Panc1 (cell line): ENCODE data around the gene DIDO1. TPM values are rescaled to one million over a fixed set of nuclear protein-coding genes. Genes with fewer than 3 reads are reported as not detected.
A peak's percentile ranks its signal among the peaks of the same experiment; 100 is the strongest.

Experiments used
- ATAC-seq: fragments of 200-7000 bp; cut with Tn5 transposase; 2 replicates; pipeline ENCODE4 v1.9.1; 2020; ENCODE audit warnings: mild to moderate bottlenecking, moderate library complexity
- BruUV-seq: library from RNA; stranded (reverse); fragments of 400-500 nt; replicated peaks from 2 replicates; lab custom pipeline; 2021; lab: Mats Ljungman, UMichigan
- CTCF ChIA-PET: fragments of 300-600 bp; sonication (Branson Sonifier 250); formaldehyde crosslinking; loops from one replicate; lab custom pipeline; 2022; ENCODE audit warnings: antibody characterized with exemption; lab: Charles Lee
- POLR2A ChIA-PET: fragments of 300-600 bp; sonication (Branson Sonifier 250); formaldehyde crosslinking; loops from one replicate; lab custom pipeline; 2022; ENCODE audit warnings: antibody characterized with exemption; lab: Charles Lee
- DNase-seq: peaks from one replicate; pipeline ENCODE4 v3.0.0-alpha.2; 2010; ENCODE audit warnings: low read depth, low spot score
- H3K27ac ChIP-seq: 2 replicates; pipeline ENCODE4 v1.5.1; 2011; ENCODE audit warnings: mild to moderate bottlenecking, low read length, inconsistent platforms
- H3K27me3 ChIP-seq: fragments of 200-500 bp; sonication (Bioruptor generic); 2 replicates; pipeline ENCODE4 v1.6.0; 2014; ENCODE audit warnings: low read length, inconsistent platforms; ENCODE audit not compliant: control insufficient read depth, insufficient read depth
- H3K36me3 ChIP-seq: fragments of 200-500 bp; sonication (Bioruptor generic); 2 replicates; pipeline ENCODE4 v1.5.1; 2014; ENCODE audit warnings: inconsistent platforms, mild to moderate bottlenecking, low read length, moderate library complexity; ENCODE audit not compliant: control insufficient read depth, insufficient read depth
- H3K4me1 ChIP-seq: 2 replicates; pipeline ENCODE4 v1.5.1; 2011; ENCODE audit warnings: inconsistent platforms, mild to moderate bottlenecking, low read length, moderate library complexity; ENCODE audit not compliant: control insufficient read depth, insufficient read depth
- H3K4me3 ChIP-seq, 2 experiments: 2 replicates each; pipeline ENCODE4 v1.5.1; 2011 to 2012; ENCODE audit warnings: low read depth in 2 of 2, low read length in 2 of 2, mild to moderate bottlenecking in 2 of 2, inconsistent platforms in 1 of 2, moderate library complexity in 1 of 2
- H3K9me3 ChIP-seq: fragments of 200-500 bp; sonication (Bioruptor generic); 2 replicates; pipeline ENCODE4 v1.5.1; 2014; ENCODE audit warnings: low read depth, mild to moderate bottlenecking, inconsistent platforms, low read length, moderate library complexity; ENCODE audit not compliant: control insufficient read depth, insufficient read depth
- POLR2AphosphoS5 ChIP-seq: IDR thresholded peaks from 2 replicates; pipeline ENCODE4 v1.6.1; 2012; ENCODE audit warnings: mild to moderate bottlenecking, low read depth, low read length, moderate library complexity
- SIN3A ChIP-seq: IDR thresholded peaks from 2 replicates; pipeline ENCODE4 v1.6.1; 2012; ENCODE audit warnings: low read depth, mild to moderate bottlenecking, low read length, moderate library complexity, borderline replicate concordance; ENCODE audit not compliant: insufficient read depth
- TCF7L2 ChIP-seq: IDR thresholded peaks from 2 replicates; pipeline ENCODE4 v1.6.1; 2011; ENCODE audit warnings: mild to moderate bottlenecking, low read depth, low read length, inconsistent platforms
- in situ Hi-C: cut with HindIII; loops from 2 replicates; pipeline ENCODE4 v1.10.0; 2016; ENCODE audit warnings: low sequenced_read_pairs, low pct_unique_long_range_greater_than_20kb
- intact Hi-C: fragments of 100-400 bp; cut with micrococcal nuclease; formaldehyde crosslinking; loops from one replicate; pipeline ENCODE4 v1.10.0; 2022; ENCODE audit not compliant: unreplicated experiment
- total RNA-seq: library from RNA; stranded (reverse); gene quantifications from one replicate; pipeline ENCODE4 v1.2.1, GENCODE V29; 2021; ENCODE audit not compliant: unreplicated experiment
- TF ChIP-seq, protein P1 (sequence below), 2 experiments: IDR thresholded peaks; 2 replicates each; pipeline ENCODE4 v1.6.1; 2011 to 2012; ENCODE audit warnings: low read depth in 2 of 2, control low read depth in 1 of 2, low read length in 1 of 2, mild to moderate bottlenecking in 1 of 2, moderate library complexity in 1 of 2; ENCODE audit not compliant: insufficient read depth in 1 of 2
- TF ChIP-seq, protein P2 (sequence below): fragments of 450-650 bp; IDR thresholded peaks from 2 replicates; pipeline ENCODE4 v1.5.1; 2017; ENCODE audit warnings: mild to moderate bottlenecking

Gene DIDO1
- total RNA-seq, 1 experiment from 2014 or later: 57.3 TPM

DNA sequence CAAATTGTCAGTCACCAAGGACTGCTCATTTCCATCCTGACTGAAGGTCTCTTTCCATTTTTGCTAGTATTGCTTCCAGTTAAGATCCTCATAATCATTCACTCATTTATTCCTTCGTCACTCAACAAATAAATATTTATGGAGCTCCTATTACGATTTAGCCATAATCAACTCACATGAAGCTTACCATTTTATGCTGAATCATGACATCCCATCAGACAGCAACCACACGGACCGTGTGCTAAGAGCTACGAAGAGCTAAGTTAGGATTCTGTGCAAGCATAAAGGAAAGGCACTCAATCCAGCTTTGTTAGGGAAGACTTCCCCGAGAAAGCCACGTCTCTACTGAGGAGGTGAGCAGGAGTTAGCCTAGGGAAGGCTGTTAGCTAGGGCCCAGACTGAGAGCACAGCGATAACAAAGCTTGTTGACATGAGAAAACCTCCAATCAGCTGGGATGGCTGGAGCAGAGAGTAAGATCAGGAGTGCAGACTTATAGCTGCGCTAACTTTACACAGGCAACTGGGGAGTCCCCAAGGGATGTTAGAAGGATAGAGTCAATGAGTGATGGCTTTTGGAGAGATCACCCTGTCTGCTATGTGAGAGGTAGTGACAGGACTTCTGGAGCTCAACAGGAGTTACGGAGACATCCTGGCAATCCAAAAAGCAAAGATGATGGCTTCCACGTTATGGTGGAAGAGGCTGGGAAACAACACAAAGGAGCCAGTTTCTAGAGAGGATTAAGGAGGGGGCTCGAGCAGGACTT, 9.1 kb upstream of the DIDO1 start:
- no TSS peak for BruUV-seq
- intact Hi-C loops: no loop called here
- Histone ChIP-seq H3K4me3 (no peak overlapping the region; a peak in 1 of 4 replicates), H3K36me3 (peaks cover 5% of the 10 kb centered on the region; the same call in 1 of the 2 replicates), H3K27me3 (no peaks in the 10 kb centered on the region), H3K27ac (peak overlapping the region; percentile 75), H3K9me3 (no peaks in the 10 kb centered on the region), H3K4me1 (peaks cover 52% of the 10 kb centered on the region)
- DNase-seq (no peak), ATAC-seq (no peak)
- ChIA-PET CTCF (no interaction called here), POLR2A (interaction anchor here (1.0 kb wide), 1 partner anchor 16 kb away, joined by 4 read pairs; no protein-coding TSS in a partner anchor)
- in situ Hi-C loops: no loop called here
- TF ChIP-seq, protein P1, sequence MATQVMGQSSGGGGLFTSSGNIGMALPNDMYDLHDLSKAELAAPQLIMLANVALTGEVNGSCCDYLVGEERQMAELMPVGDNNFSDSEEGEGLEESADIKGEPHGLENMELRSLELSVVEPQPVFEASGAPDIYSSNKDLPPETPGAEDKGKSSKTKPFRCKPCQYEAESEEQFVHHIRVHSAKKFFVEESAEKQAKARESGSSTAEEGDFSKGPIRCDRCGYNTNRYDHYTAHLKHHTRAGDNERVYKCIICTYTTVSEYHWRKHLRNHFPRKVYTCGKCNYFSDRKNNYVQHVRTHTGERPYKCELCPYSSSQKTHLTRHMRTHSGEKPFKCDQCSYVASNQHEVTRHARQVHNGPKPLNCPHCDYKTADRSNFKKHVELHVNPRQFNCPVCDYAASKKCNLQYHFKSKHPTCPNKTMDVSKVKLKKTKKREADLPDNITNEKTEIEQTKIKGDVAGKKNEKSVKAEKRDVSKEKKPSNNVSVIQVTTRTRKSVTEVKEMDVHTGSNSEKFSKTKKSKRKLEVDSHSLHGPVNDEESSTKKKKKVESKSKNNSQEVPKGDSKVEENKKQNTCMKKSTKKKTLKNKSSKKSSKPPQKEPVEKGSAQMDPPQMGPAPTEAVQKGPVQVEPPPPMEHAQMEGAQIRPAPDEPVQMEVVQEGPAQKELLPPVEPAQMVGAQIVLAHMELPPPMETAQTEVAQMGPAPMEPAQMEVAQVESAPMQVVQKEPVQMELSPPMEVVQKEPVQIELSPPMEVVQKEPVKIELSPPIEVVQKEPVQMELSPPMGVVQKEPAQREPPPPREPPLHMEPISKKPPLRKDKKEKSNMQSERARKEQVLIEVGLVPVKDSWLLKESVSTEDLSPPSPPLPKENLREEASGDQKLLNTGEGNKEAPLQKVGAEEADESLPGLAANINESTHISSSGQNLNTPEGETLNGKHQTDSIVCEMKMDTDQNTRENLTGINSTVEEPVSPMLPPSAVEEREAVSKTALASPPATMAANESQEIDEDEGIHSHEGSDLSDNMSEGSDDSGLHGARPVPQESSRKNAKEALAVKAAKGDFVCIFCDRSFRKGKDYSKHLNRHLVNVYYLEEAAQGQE (IDR thresholded peaks at IDR 0.05; ENCODE audit: insufficient read depth in 1 of 2, low read depth in 2 of 2, low read length in 1 of 2): no peak
- TF ChIP-seq, protein P2, sequence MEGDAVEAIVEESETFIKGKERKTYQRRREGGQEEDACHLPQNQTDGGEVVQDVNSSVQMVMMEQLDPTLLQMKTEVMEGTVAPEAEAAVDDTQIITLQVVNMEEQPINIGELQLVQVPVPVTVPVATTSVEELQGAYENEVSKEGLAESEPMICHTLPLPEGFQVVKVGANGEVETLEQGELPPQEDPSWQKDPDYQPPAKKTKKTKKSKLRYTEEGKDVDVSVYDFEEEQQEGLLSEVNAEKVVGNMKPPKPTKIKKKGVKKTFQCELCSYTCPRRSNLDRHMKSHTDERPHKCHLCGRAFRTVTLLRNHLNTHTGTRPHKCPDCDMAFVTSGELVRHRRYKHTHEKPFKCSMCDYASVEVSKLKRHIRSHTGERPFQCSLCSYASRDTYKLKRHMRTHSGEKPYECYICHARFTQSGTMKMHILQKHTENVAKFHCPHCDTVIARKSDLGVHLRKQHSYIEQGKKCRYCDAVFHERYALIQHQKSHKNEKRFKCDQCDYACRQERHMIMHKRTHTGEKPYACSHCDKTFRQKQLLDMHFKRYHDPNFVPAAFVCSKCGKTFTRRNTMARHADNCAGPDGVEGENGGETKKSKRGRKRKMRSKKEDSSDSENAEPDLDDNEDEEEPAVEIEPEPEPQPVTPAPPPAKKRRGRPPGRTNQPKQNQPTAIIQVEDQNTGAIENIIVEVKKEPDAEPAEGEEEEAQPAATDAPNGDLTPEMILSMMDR: no peak
- TF ChIP-seq TCF7L2 (no peak), POLR2AphosphoS5 (no peak), SIN3A (no peak)

DNA sequence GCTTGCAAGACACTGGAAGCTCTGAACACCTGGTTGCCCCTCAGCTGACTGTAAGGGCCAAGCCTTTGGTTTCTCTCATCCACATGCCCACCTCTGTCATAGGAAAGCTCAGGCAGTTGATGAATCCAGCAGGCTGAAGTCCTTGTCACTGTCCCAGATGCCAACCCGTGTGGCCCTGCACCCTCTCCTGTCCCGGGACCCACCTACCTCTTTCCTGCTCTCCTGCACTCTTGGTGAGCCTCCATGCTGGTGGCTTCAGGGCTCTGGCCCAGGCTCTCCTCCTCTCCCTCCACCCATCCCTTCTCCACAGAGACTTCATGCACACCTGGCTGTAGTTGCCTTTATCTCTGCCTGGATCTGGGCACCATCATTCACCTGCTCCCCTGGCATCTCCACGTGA, 7.7 kb upstream of the DIDO1 start:
- H3K4me3 ChIP-seq: no peak overlapping the region
- ATAC-seq (no peak), DNase-seq (no peak)
- TF ChIP-seq, protein P1 (IDR thresholded peaks at IDR 0.05; ENCODE audit: insufficient read depth in 1 of 2, low read depth in 2 of 2, low read length in 1 of 2): no peak
- TF ChIP-seq POLR2AphosphoS5 (no peak), TCF7L2 (no peak), SIN3A (no peak)
- TF ChIP-seq, protein P2: no peak
- no peak overlapping the region for H3K27ac ChIP-seq
- peaks cover 49% of the 10 kb centered on the region for H3K4me1 ChIP-seq
- in situ Hi-C loops: no loop called here
- H3K9me3 ChIP-seq: no peaks in the 10 kb centered on the region
- BruUV-seq: no TSS peak
- ChIA-PET CTCF (no interaction called here), POLR2A (no interaction called here)
- H3K27me3 ChIP-seq: no peaks in the 10 kb centered on the region
- H3K36me3 ChIP-seq: peaks cover 5% of the 10 kb centered on the region; the same call in 1 of the 2 replicates
- intact Hi-C loops: no loop called here
